Mesenteric fat pad (tissue), 1 donor: ENCODE measurements around the gene SH3GL1. TPM values are rescaled to one million over a fixed set of nuclear protein-coding genes. Genes with fewer than 3 reads are reported as not detected.

Experiments
- DNase-seq: peaks from one replicate; pipeline ENCODE4 v3.0.0-alpha.2; 2020; ENCODE audit warnings: low spot score
- microRNA-seq: library from miRNA; unstranded; fragments of <30 nt; microRNA quantifications from one replicate; pipeline ENCODE4 v1.2.0, GENCODE V29; 2020; ENCODE audit warnings: borderline number of aligned reads
- total RNA-seq: library from RNA; stranded (reverse); fragmentation: NEBNext Ultra II Directional; extraction: Animal tissue kit (Norgen Biotek cat#: 25700); gene quantifications from one replicate; pipeline ENCODE4 v1.2.1, GENCODE V29; 2021
- donor health status: DM: yes; HTN: yes; CAD: no.

The SH3GL1 gene
- total RNA-seq, 1 donor from 2014 or later: 91.2 TPM

DNA sequence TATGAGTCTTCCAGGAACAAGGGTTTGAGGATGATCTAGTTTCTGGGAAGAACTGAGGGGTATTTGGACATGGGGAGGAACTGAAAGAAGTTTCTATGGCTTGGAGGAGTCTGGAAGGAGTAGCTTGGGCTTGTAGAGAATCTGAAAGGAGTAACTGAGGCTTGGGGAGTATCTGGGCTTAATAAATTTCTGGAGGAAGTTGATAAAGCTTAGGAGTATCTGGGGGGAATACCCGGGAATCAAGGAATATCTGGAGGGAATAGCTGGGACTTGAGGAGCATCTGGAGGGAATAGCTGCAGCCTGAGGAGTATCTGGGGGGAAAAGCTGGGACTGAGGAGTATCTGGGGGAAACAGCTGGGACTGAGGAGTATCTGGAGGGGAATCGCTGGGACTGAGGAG lies 79.9 kb downstream of the SH3GL1 start:
- DNase-seq: no peak

DNA sequence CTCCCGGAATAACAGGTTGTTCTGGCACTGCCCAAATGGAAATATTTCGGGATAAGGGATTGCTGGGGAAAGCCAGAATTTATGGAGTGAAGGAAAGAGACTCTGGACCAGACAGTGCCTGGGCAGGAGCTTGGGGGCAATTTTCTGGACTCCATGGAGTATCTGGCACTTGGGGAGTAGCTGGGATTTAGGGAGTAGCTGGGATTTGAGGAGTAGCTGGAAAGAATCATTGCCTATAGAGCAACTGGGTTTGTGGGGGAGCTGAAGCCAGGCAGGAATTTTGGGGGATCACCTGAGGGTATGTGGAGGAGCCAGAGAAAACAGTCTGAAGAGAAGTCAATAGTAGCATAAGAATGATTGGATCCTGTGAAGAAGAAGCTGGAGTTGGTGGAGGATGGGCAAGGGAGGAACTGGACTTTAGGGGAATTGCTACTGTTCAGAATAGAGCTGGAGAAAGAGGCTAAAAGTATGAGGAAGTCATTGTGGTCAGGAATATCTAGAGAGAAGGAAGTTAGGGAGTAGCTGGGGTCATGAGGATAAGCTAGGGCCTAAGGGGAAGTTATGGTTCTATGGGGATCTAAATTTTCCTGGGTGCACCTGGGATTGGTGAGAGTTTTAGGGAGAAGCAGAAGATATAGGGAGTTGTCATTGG lies 81.2 kb downstream of the SH3GL1 start:
- no peak for DNase-seq

DNA sequence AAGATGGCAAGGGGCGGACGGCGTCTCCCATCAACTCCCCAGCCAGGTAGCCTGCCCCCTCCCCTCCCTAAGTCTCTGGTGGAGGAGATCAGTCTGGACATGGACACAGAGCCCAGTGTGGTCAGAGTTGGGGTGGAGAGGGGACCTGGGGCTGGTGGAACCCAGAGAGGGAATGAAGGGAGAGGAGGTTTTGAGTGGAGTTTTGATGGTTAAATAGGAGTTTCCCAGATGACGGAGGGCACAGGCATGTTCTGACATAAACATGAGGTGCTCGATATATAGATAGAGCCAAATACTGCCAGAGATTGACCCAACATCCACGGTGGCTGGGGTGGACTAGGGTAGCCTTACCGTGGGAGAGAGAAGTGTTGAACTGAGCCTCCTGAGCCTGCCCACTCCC lies 81.9 kb downstream of the SH3GL1 start:
- no peak for DNase-seq

DNA sequence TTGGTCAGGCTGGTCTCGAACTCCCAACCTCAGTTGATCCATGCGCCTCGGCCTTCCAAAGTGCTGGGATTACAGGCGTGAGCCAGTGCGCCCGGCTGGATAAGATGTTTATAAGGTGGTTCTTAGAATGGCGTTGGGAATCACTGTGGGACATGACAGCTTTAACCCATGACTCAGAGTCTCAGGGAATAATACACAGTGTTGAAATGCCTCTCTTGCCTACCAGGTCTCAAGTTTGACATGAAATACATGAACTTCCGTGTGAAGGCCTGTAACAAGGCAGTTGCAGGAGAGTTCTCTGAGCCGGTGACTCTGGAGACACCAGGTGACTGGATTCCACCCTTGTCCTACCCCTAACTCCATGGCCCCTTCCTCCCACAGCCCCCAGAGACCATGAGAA lies 83.4 kb downstream of the SH3GL1 start:
- no peak for DNase-seq

DNA sequence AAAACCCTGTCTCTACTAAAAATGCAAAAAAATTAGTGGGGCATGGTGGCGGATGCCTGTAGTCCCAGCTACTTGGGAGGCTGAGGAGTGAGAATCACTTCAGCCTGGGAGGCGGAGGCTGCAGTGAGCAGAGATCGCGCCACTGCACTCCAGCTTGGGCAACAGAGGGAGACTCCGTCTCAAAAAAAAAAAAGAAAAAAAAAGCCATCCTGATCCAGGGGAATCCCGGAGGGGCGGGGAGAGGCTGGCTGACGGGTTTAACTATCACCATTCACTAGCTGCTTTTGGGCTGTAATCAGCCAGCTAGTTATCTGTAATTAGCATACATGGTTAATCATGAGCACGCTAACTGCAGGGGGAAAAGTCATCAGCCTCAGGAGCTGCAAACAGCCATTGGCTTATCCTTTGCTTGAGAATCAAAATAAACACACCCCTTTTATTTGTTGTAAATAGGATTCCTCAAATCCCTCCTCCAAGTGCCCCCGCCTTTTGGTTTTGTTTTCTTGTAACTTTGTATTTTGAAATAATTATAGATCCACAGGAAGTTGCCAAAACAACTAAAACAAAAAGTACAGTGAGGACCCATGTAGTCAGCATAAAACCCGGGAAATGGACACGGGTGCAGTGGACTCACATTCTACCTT lies 86.4 kb downstream of the SH3GL1 start:
- no peak for DNase-seq

Small RNA genes within 50 kb of the gene (microRNA-seq; reads per million reads assigned to microRNA genes)
- not detected for gene MIR4746

Other genes with a start within 250 kb of the SH3GL1 start
- 1.00 TPM for gene CREB3L3, start 246.9 kb downstream of the SH3GL1 start, total RNA-seq
- gene SIRT6, start 218.0 kb downstream of the SH3GL1 start, total RNA-seq: 20.7 TPM
- gene ANKRD24, start 217.9 kb downstream of the SH3GL1 start, total RNA-seq: 1.4 TPM
- gene EBI3, start 171.0 kb downstream of the SH3GL1 start, total RNA-seq: 5.8 TPM
- gene YJU2, start 153.5 kb downstream of the SH3GL1 start, total RNA-seq: 15.1 TPM
- gene SHD, start 121.3 kb downstream of the SH3GL1 start, total RNA-seq: not detected
- 0.45 TPM for gene TMIGD2, start 98.2 kb downstream of the SH3GL1 start, total RNA-seq
- gene FSD1, start 95.9 kb downstream of the SH3GL1 start, total RNA-seq: not detected
- 3.0 TPM for gene STAP2, start 61.7 kb downstream of the SH3GL1 start, total RNA-seq
- gene MPND, start 57.0 kb downstream of the SH3GL1 start, total RNA-seq: 14.4 TPM
- gene CHAF1A, start 2.1 kb upstream of the SH3GL1 start, total RNA-seq: 6.0 TPM
- gene UBXN6, start 57.2 kb upstream of the SH3GL1 start, total RNA-seq: 119 TPM
- 22.8 TPM for gene HDGFL2, start 71.8 kb upstream of the SH3GL1 start, total RNA-seq
- 2,078 TPM for gene PLIN4, start 117.9 kb upstream of the SH3GL1 start, total RNA-seq
- gene PLIN5, start 134.7 kb upstream of the SH3GL1 start, total RNA-seq: 62.5 TPM
- 4.0 TPM for gene LRG1, start 139.5 kb upstream of the SH3GL1 start, total RNA-seq
- gene SEMA6B, start 159.1 kb upstream of the SH3GL1 start, total RNA-seq: 35.1 TPM
- gene TNFAIP8L1, start 239.0 kb upstream of the SH3GL1 start, total RNA-seq: 6.9 TPM